Measurements from ENCODE around the gene ELMO1.

The ELMO1 gene

DNA sequence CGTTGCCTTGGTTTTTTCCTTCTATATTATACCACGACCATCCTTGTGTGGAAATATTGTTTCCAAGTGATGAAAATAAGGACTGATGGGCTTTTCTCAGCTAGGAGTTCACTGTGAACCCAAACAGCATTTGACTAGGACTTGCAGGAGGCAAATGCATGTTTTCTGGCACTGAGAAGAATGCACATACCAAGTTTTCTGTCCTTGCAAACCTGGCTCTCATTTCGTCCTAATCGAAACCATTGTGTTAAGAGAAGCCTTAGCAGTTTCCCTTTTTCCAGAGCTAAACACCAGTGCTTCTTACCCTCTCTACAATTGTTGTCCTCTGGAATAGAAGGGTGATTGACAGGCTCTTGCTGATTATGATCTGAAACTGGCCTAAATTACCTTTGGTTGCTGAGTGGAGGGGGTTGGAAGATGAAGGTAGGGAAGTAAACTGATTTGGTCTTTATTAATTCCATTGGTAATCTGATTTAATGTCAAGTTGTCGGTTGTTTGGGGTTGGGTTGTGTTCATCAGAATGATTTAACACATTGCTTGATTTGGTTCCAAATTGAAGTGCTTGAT is 33.1 kb upstream of the ELMO1 start:
- ATAC-seq (replicated peaks), result no peak
- no peaks in the 10 kb centered on the region for H3K4me1 Mint-ChIP-seq (ENCODE audit: low read depth in 2 of 2)
- H3K4me3 Mint-ChIP-seq, result no peak overlapping the region
- H3K9me3 Mint-ChIP-seq, result peaks cover 0 to 1% of the 10 kb centered on the region in 2 donors
- no peak for DNase-seq
- no peak overlapping the region for H3K27ac Mint-ChIP-seq
- H3K36me3 Mint-ChIP-seq (ENCODE audit: insufficient read depth), result no peaks in the 10 kb centered on the region
- H3K27me3 Mint-ChIP-seq, result peaks cover 51 to 78% of the 10 kb centered on the region in 2 donors

DNA sequence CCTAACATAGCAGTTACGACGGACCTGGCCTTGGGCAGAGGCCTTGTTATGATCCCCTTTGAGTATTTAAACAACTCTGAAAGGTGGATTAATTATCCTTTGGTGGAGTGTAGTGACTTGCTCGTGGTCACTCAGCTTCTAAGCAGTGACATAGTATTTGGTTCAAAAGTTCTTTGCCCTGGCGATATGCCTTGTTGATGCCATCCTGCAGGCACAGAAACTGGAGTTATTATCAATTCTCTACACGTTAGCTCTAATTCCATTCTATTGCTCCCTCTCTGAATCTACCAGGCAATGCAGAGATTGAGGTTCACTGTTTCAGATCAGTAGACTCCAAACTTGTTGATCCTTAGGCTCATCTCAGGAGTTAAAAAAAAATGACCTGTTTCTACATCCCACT is 32.5 kb upstream of the ELMO1 start:
- Mint-ChIP-seq H3K27me3 (peaks cover 55 to 75% of the 10 kb centered on the region in 2 donors), H3K9me3 (peaks cover 0 to 1% of the 10 kb centered on the region in 2 donors), H3K4me1 (ENCODE audit: low read depth in 2 of 2) (no peaks in the 10 kb centered on the region), H3K36me3 (ENCODE audit: insufficient read depth) (no peaks in the 10 kb centered on the region), H3K4me3 (no peak overlapping the region), H3K27ac (no peak overlapping the region)
- no peak for DNase-seq
- no peak for ATAC-seq (replicated peaks)

- H3K27ac Mint-ChIP-seq, result no peak overlapping the region
- ATAC-seq (replicated peaks), result no peak
- H3K27me3 Mint-ChIP-seq, result peaks cover 52 to 67% of the 10 kb centered on the region in 2 donors
- peaks cover 0 to 1% of the 10 kb centered on the region in 2 donors for H3K9me3 Mint-ChIP-seq
- no peaks in the 10 kb centered on the region for H3K4me1 Mint-ChIP-seq (ENCODE audit: low read depth in 2 of 2)
- DNase-seq, result no peak
- no peak overlapping the region for H3K4me3 Mint-ChIP-seq
- no peaks in the 10 kb centered on the region for H3K36me3 Mint-ChIP-seq (ENCODE audit: insufficient read depth)
Measured at GRCh38 chr7:37480041-37481031, 31.7 kb upstream of the ELMO1 start.

- H3K36me3 Mint-ChIP-seq (ENCODE audit: insufficient read depth), result no peaks in the 10 kb centered on the region
- H3K27me3 Mint-ChIP-seq, result peaks cover 55 to 63% of the 10 kb centered on the region in 2 donors
- H3K4me3 Mint-ChIP-seq, result no peak overlapping the region
- no peak overlapping the region for H3K27ac Mint-ChIP-seq
- peaks cover 0 to 1% of the 10 kb centered on the region in 2 donors for H3K9me3 Mint-ChIP-seq
- ATAC-seq (replicated peaks) (no peak), DNase-seq (no peak)
- no peaks in the 10 kb centered on the region for H3K4me1 Mint-ChIP-seq (ENCODE audit: low read depth in 2 of 2)
Measured at GRCh38 chr7:37476881-37477450, 28.3 kb upstream of the ELMO1 start.

GRCh38 chr7:37476428-37476827 is 27.8 kb upstream of the ELMO1 start:
- H3K27me3 Mint-ChIP-seq, result peaks cover 50 to 63% of the 10 kb centered on the region in 2 donors
- H3K36me3 Mint-ChIP-seq (ENCODE audit: insufficient read depth), result no peaks in the 10 kb centered on the region
- H3K4me1 Mint-ChIP-seq (ENCODE audit: low read depth in 2 of 2), result no peaks in the 10 kb centered on the region
- no peak for DNase-seq
- H3K4me3 Mint-ChIP-seq, result no peak overlapping the region
- H3K27ac Mint-ChIP-seq, result no peak overlapping the region
- ATAC-seq (replicated peaks), result no peak
- peaks cover 0 to 1% of the 10 kb centered on the region in 2 donors for H3K9me3 Mint-ChIP-seq

GRCh38 chr7:37475646-37476045 is 27.0 kb upstream of the ELMO1 start:
- no peaks in the 10 kb centered on the region for H3K4me1 Mint-ChIP-seq (ENCODE audit: low read depth in 2 of 2)
- DNase-seq, result no peak
- H3K4me3 Mint-ChIP-seq, result no peak overlapping the region
- no peak overlapping the region for H3K27ac Mint-ChIP-seq
- ATAC-seq (replicated peaks), result no peak
- H3K27me3 Mint-ChIP-seq, result peaks cover 42 to 58% of the 10 kb centered on the region in 2 donors
- H3K9me3 Mint-ChIP-seq, result peaks cover 0 to 1% of the 10 kb centered on the region in 2 donors
- no peaks in the 10 kb centered on the region for H3K36me3 Mint-ChIP-seq (ENCODE audit: insufficient read depth)

GRCh38 chr7:37471619-37472018 is 23.0 kb upstream of the ELMO1 start:
- Mint-ChIP-seq H3K4me1 (ENCODE audit: low read depth in 2 of 2) (no peaks in the 10 kb centered on the region), H3K4me3 (no peak overlapping the region), H3K9me3 (no peaks in the 10 kb centered on the region), H3K27ac (no peak overlapping the region), H3K27me3 (peaks cover 34 to 35% of the 10 kb centered on the region in 2 donors), H3K36me3 (ENCODE audit: insufficient read depth) (no peaks in the 10 kb centered on the region)
- no peak for DNase-seq
- no peak for ATAC-seq (replicated peaks)

DNA sequence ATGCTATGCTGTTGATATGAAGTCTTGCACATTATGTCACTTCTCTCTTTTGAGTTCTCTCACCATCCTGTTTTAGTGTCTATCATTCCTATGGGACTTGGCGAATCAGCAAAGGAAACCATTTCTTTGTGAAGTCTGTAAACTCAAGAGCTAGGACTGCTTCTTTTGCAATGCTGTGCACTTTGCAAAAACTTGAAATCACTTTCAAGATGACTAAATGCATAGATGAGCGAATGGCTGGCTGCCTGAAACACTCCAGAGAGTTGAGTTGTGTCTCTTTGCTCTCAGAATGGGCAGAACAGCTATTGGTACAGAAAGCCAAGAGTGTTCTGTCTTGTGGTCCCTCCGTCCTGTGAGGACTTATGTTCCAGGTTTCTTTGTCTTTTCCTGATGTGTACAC is 18.3 kb upstream of the ELMO1 start:
- Mint-ChIP-seq H3K27me3 (peaks cover 26 to 42% of the 10 kb centered on the region in 2 donors), H3K4me3 (no peak overlapping the region), H3K9me3 (no peaks in the 10 kb centered on the region), H3K36me3 (ENCODE audit: insufficient read depth) (no peaks in the 10 kb centered on the region), H3K27ac (no peak overlapping the region), H3K4me1 (ENCODE audit: low read depth in 2 of 2) (no peaks in the 10 kb centered on the region)
- DNase-seq (no peak), ATAC-seq (replicated peaks) (no peak)

DNA sequence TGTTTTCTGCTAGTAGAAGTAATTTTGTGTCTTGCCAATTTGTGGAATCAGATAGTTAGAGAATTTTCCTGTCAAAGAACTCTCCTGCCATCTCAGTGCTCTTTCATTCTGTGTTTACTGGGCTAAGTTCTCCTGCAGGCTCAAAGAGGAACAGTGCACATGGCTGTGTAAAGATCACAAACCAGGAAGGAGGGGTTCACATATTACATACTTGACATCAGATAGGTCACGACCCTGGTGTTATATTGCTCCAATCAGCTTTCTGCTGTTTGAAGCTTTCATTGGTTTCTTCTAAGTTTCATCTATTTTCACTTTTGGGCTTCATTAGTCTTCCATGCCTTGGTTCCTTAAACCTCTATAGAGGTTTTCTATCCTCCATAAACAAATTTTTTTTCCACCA is 13.5 kb upstream of the ELMO1 start:
- DNase-seq (no peak), ATAC-seq (replicated peaks) (no peak)
- peaks cover 4% of the 10 kb centered on the region for H3K36me3 Mint-ChIP-seq (ENCODE audit: insufficient read depth)
- no peaks in the 10 kb centered on the region for H3K9me3 Mint-ChIP-seq
- no peak overlapping the region for H3K27ac Mint-ChIP-seq
- H3K27me3 Mint-ChIP-seq, result peaks cover 27 to 43% of the 10 kb centered on the region in 2 donors
- no peaks in the 10 kb centered on the region for H3K4me1 Mint-ChIP-seq (ENCODE audit: low read depth in 2 of 2)
- H3K4me3 Mint-ChIP-seq, result no peak overlapping the region

DNA sequence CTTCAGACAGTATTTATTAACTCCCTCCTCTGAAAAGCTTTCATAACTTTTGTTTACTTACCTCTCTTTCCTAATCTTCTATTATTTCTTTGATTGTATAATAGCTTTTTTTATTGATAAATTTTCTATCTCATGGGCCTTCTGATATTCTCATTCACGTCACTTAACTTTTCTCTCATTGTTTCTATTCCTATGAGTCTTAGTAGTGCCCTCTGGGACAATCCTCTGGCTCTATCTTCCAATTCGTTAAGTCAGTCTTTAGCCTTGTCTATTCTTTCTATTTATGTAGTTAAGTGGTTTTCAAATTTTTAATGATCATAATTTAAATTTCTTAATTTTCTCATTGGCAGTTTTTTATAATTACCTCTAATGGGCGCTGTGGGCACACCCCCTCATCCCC is 6.4 kb upstream of the ELMO1 start:
- no peak for ATAC-seq (replicated peaks)
- no peaks in the 10 kb centered on the region for H3K9me3 Mint-ChIP-seq
- no peak for DNase-seq
- peaks cover 4% of the 10 kb centered on the region for H3K36me3 Mint-ChIP-seq (ENCODE audit: insufficient read depth)
- no peak overlapping the region for H3K27ac Mint-ChIP-seq
- no peak overlapping the region for H3K4me3 Mint-ChIP-seq
- H3K4me1 Mint-ChIP-seq (ENCODE audit: low read depth in 2 of 2), result peaks cover 0 to 3% of the 10 kb centered on the region in 2 donors
- H3K27me3 Mint-ChIP-seq, result peaks cover 9 to 12% of the 10 kb centered on the region in 2 donors

DNA sequence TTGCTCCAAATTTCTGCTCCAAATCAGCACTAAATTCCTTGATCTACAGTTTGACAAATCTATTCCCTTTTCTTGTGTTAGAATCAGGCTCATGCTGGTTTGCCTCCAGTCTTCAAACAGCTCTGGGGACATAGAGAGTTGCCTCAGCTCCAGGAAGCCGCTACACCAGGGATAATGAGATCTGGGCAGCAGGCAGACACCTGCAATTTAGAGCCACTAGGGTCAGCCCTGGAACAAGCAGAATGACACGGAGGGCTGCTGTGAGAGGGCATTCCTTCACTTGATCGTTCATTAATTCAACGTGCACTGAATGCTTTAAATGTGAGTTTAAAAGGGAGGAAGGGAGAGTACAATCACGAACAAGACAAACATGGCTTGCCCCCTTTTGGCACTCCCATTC is 3.7 kb upstream of the ELMO1 start:
- H3K4me1 Mint-ChIP-seq (ENCODE audit: low read depth in 2 of 2), result peaks cover 10 to 14% of the 10 kb centered on the region in 2 donors
- DNase-seq (no peak), ATAC-seq (replicated peaks) (no peak)
- H3K4me3 Mint-ChIP-seq, result no peak overlapping the region
- peaks cover 0 to 1% of the 10 kb centered on the region in 2 donors for H3K9me3 Mint-ChIP-seq
- no peak overlapping the region for H3K27ac Mint-ChIP-seq
- H3K36me3 Mint-ChIP-seq (ENCODE audit: insufficient read depth), result peaks cover 19% of the 10 kb centered on the region
- H3K27me3 Mint-ChIP-seq, result no peaks in the 10 kb centered on the region

- H3K27ac Mint-ChIP-seq, result peak overlapping the region; percentile 95
- ATAC-seq (replicated peaks) (no peak), DNase-seq (no peak)
- peaks cover 25 to 28% of the 10 kb centered on the region in 2 donors for H3K4me1 Mint-ChIP-seq (ENCODE audit: low read depth in 2 of 2)
- H3K36me3 Mint-ChIP-seq (ENCODE audit: insufficient read depth), result peaks cover 33% of the 10 kb centered on the region
- H3K9me3 Mint-ChIP-seq, result peaks cover 0 to 1% of the 10 kb centered on the region in 2 donors
- peak overlapping the region; percentile 89 to 90 for H3K4me3 Mint-ChIP-seq
- H3K27me3 Mint-ChIP-seq, result no peaks in the 10 kb centered on the region
Measured at GRCh38 chr7:37450035-37450434, 1.4 kb upstream of the ELMO1 start.

DNA sequence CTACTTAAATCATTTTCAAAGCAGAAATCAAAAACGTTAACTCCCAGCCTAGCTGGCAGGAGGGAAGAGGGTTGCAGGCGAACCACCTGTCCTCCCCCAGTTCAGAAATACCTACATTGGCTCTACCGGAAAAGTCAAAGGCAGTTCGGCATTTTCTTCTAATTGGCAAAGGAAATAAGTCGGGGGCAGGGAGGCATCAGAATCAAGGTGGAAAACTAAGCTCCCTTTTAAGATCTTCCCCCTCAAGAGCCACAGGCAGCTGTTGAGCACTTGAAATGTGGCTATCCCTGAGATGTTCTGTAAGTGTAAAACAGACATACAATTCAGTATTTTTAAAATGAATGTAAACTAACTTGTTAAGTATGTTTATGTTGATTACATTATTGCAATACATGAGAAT is 957 bp upstream of the ELMO1 start:
- DNase-seq, result no peak
- no peak for ATAC-seq (replicated peaks)
- Mint-ChIP-seq H3K4me1 (ENCODE audit: low read depth in 2 of 2) (peaks cover 26 to 32% of the 10 kb centered on the region in 2 donors), H3K27me3 (no peaks in the 10 kb centered on the region), H3K36me3 (ENCODE audit: insufficient read depth) (peaks cover 34% of the 10 kb centered on the region), H3K4me3 (peak overlapping the region; percentile 89 to 90), H3K27ac (peak overlapping the region; percentile 95), H3K9me3 (peaks cover 0 to 1% of the 10 kb centered on the region in 2 donors)

Measured in effector memory CD8-positive, alpha-beta T cell (primary cell).